NCI-H524 treated with DMSO at 0.1 percent for 48 hours (cell line): Measurements from ENCODE around the gene NOG.

ENCODE experiments used
- DNase-seq: peaks from one replicate; lab custom pipeline; 2025; lab: John Stamatoyannopoulos, UW

NOG gene

GRCh38 chr17:56596691-56597494 lies 3.4 kb downstream of the NOG start:
- DNase-seq: peak; percentile 34

GRCh38 chr17:56597495-56597990 lies 4.0 kb downstream of the NOG start:
- peak; percentile 46 for DNase-seq

GRCh38 chr17:56598466-56598865 lies 5.0 kb downstream of the NOG start:
- DNase-seq: peak; percentile 64

- no peak for DNase-seq
Measured at GRCh38 chr17:56599088-56599487, 5.6 kb downstream of the NOG start.

GRCh38 chr17:56599566-56599965 lies 6.1 kb downstream of the NOG start:
- no peak for DNase-seq

GRCh38 chr17:56600256-56600655 lies 6.8 kb downstream of the NOG start:
- DNase-seq: no peak

- no peak for DNase-seq
Measured at GRCh38 chr17:56601591-56601990, 8.1 kb downstream of the NOG start.

GRCh38 chr17:56602292-56603130 lies 9.0 kb downstream of the NOG start:
- no peak for DNase-seq

- no peak for DNase-seq
Measured at GRCh38 chr17:56603486-56604238, 10.2 kb downstream of the NOG start.

GRCh38 chr17:56604691-56605290 lies 11.3 kb downstream of the NOG start:
- no peak for DNase-seq

GRCh38 chr17:56608944-56609343 lies 15.4 kb downstream of the NOG start:
- no peak for DNase-seq

- no peak for DNase-seq
Measured at GRCh38 chr17:56610321-56610720, 16.8 kb downstream of the NOG start.

- no peak for DNase-seq
Measured at GRCh38 chr17:56613131-56613530, 19.6 kb downstream of the NOG start.

GRCh38 chr17:56614522-56614921 lies 21.0 kb downstream of the NOG start:
- no peak for DNase-seq

- no peak for DNase-seq
Measured at GRCh38 chr17:56616239-56616638, 22.7 kb downstream of the NOG start.

- DNase-seq: no peak
Measured at GRCh38 chr17:56623383-56623782, 29.9 kb downstream of the NOG start.

GRCh38 chr17:56624309-56624708 lies 30.8 kb downstream of the NOG start:
- no peak for DNase-seq

- no peak for DNase-seq
Measured at GRCh38 chr17:56624912-56625311, 31.4 kb downstream of the NOG start.

- DNase-seq: no peak
Measured at GRCh38 chr17:56629531-56630075, 36.1 kb downstream of the NOG start.

GRCh38 chr17:56630202-56630601 lies 36.7 kb downstream of the NOG start:
- DNase-seq: no peak

- no peak for DNase-seq
Measured at GRCh38 chr17:56633681-56634080, 40.2 kb downstream of the NOG start.

GRCh38 chr17:56635641-56636040 lies 42.1 kb downstream of the NOG start:
- no peak for DNase-seq
